Fibroblast of the aortic adventitia (primary cell): ENCODE measurements around the gene NCKAP5. TPM values are rescaled to one million over a fixed set of nuclear protein-coding genes. Genes with fewer than 3 reads are reported as not detected.
"Not testable (repeated sequence)": the region's sequence is repeated elsewhere in the genome, so short reads cannot be mapped to it uniquely, and the experiment has no call there.

Experiments
- DNase-seq: peaks from one replicate; pipeline ENCODE4 v3.0.0-alpha.2; 2010; ENCODE audit warnings: low read depth
- H3K4me3 ChIP-seq: 2 replicates; pipeline ENCODE4 v1.5.1; 2011; ENCODE audit warnings: low read depth, mild to moderate bottlenecking, control low read depth, low read length, moderate library complexity
- total RNA-seq: library from RNA; depleted of rRNA; stranded (reverse); fragments of >200 nt; gene quantifications from 2 replicates; pipeline ENCODE4 v1.2.3, GENCODE V29; 2012; ENCODE audit warnings: low replicate concordance
- TF ChIP-seq, protein P1 (sequence below): IDR thresholded peaks from 2 replicates; pipeline ENCODE4 v1.5.1; 2011; ENCODE audit warnings: mild to moderate bottlenecking, low read length, control low read depth, inconsistent platforms; ENCODE audit not compliant: insufficient read depth

The NCKAP5 gene
- total RNA-seq, 1 donor = 4.4 TPM

DNA sequence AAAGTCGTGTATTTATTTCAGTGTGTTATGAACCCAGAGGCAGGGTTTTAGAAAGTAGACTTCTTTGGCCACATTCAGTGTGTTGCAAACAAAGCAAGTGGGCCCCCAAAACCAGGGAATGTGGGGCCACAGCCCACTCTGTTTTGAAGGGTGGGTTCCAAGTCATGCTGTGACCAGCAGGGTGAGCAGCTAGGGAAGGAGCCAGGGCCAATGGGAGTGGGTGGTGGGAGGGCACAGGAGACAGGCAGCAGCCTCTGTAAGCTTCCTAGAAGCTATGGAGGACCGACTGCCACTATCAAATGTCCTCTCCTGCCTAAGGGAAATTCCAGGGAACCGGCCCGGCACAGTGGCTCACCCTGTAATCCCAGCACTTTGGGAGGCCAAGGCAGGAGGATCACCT lies 847.9 kb downstream of the NCKAP5 start:
- TF ChIP-seq, protein P1, sequence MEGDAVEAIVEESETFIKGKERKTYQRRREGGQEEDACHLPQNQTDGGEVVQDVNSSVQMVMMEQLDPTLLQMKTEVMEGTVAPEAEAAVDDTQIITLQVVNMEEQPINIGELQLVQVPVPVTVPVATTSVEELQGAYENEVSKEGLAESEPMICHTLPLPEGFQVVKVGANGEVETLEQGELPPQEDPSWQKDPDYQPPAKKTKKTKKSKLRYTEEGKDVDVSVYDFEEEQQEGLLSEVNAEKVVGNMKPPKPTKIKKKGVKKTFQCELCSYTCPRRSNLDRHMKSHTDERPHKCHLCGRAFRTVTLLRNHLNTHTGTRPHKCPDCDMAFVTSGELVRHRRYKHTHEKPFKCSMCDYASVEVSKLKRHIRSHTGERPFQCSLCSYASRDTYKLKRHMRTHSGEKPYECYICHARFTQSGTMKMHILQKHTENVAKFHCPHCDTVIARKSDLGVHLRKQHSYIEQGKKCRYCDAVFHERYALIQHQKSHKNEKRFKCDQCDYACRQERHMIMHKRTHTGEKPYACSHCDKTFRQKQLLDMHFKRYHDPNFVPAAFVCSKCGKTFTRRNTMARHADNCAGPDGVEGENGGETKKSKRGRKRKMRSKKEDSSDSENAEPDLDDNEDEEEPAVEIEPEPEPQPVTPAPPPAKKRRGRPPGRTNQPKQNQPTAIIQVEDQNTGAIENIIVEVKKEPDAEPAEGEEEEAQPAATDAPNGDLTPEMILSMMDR = no peak
- DNase-seq = no peak
- no peak overlapping the region for H3K4me3 ChIP-seq

DNA sequence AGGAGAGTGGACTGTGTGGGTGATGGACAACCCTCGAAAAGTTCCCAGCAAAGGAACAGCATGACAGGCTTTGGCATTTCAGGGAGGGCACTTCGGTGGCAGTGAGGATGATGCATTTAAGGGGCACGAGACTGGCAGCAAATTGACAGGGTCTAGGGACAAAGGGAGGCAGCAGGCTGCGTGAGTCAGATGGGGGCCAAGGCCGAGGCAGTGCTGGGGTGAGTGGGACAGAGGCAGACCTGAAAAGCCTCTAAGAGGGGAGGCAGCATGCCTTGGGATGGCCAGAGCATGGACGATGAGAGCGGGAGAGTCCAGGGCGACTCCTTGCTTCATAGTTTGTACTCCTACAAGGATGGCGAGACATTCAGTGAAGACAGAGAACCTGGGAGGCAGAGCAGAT lies 848.8 kb downstream of the NCKAP5 start:
- H3K4me3 ChIP-seq = no peak overlapping the region
- TF ChIP-seq, protein P1 = no peak
- DNase-seq = no peak

DNA sequence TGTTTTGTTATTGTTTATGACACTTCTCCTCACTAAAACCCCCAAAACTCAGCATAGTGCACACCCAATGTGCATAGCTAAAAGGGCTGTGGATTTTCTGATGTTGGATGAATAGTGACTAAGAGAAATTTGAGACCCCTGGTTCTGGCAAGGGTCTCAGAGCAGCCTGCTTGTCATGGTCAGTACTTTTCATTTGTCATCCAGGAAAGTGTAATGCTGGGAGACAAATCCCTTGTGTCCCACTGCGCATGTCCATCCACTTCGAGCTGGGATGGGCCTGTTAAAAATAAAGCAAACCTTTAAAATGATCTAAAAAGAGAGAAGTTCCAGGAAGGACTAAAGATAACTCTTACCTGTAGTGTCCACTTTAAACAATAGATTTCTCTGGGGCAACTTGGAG lies 851.3 kb downstream of the NCKAP5 start:
- DNase-seq = no peak
- no peak overlapping the region for H3K4me3 ChIP-seq
- TF ChIP-seq, protein P1 = no peak

DNA sequence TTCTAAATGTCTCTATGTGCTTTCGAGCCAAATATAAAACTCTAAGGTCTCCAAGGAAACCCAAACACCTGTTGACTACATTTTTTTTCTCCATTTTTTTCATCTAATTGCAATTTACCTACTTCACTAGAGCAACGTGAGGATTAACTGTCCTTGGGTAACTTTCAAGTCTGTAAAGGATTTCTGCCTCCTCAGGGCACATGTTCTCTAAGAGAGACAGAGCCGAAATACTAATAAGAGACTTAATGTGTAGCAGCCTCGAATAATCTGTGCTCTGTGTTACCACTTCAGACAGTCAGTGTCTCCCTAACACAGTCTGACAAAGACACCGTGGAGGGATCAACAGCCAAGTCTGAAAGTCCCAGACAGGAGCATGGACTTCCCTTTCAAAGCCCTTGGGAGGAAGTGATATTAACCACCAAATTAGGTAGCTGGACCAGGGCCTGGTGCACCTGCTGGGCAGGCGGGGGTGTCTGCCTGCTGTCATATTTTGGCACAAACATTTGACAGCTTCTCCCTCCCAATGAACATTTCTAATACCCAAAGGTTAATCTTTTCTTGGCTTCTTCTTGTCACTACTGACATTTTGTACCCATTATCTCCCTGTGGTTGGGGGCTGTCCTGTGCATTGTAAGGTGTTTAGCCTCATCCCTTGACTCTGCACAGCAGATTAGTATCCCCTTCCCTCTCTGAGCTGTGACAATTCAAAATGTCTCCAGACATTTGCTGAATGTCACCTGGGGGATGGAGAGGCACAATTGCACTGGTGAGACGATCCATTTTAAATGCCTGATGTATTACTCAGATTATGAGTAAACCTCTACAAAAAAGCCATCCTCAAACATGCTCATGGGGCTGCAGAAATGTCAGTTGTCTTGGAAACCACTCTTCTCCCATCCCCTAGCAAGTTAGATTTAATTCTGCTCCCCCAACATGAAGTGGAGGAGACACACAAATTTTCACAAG lies 852.6 kb downstream of the NCKAP5 start:
- TF ChIP-seq, protein P1 = no peak
- no peak for DNase-seq

DNA sequence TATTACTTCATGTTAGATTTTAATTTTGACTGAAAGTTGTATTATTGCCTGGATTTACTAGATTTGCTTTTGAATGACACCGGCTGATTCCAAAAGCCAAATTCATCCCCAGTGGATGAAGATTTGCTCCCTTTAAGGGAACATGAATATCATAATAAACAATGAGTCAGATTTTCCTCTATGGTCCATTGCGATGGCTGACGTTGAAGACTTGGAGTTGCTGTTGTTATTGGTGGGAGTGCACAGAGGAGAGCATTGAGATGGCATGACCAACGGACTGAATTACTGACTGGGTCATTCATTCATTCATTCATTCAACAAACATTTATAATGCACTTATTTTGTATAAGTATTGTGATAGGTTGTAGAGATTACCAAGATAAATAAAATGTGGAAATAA lies 864.9 kb downstream of the NCKAP5 start:
- TF ChIP-seq, protein P1 = no peak
- DNase-seq = peak; percentile 59
- no peak overlapping the region for H3K4me3 ChIP-seq

More for the DNA sequence above, 852.6 kb downstream of the NCKAP5 start:
- H3K4me3 ChIP-seq = no peak overlapping the region

DNA sequence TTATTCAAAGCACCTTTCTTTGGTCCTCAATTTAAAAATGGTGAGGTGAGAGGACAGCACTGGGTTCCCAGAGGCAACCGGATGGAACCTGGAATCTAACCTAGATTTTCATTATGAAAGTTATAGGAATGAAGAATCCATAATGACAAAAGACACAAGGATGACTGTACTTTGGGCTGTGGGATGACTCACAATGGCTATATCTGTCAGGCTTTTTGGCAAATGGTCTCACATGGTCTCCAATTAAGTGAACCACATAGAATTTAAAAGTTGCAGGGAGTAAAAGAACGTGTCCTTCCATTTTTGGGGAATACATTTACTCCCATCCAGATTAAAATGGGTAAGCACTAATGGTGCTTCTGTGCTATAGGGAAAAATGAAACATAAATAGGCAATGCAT lies 866.5 kb downstream of the NCKAP5 start:
- H3K4me3 ChIP-seq = no peak overlapping the region

DNA sequence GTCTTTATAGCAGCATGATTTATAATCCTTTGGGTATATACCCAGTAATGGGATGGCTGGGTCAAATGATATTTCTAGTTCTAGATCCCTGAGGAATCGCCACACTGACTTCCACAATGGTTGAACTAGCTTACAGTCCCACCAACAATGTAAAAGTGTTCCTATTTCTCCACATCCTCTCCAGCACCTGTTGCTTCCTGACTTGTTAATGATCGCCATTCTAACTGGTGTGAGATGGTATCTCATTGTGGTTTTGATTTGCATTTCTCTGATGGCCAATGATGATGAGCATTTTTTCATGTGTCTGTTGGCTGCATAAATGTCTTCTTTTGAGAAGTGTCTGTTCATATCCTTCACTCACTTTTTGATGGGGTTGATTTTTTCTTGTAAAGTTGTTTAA lies 868.5 kb downstream of the NCKAP5 start:
- H3K4me3 ChIP-seq, DNase-seq: not testable (repeated sequence)

More for the DNA sequence above, 866.5 kb downstream of the NCKAP5 start:
- peak; percentile 53 for DNase-seq
- TF ChIP-seq, protein P1 = no peak

DNA sequence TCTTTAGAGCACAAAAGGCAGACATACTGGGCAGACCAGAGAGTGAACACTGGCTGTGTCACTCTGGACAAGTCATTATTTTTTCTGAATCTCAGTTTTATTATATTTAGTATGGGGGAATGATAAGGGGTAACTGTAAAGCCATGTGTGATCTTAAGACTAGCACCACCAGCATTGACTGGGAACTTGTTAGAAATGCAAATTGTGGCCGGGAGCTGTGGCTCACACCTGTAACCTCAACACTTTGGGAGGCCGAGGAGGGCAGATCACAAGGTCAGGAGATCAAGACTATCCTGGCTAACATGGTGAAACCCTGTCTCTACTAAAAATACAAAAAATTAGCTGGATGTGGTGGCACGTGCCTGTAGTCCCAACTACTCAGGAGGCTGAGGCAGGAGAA lies 869.9 kb downstream of the NCKAP5 start:
- not testable (repeated sequence) for DNase-seq, H3K4me3 ChIP-seq
